ENCODE data around the gene KRTAP1-1. TPM values are rescaled to one million over a fixed set of nuclear protein-coding genes. Genes with fewer than 3 reads are reported as not detected.
"Not testable (repeated sequence)": the region's sequence is repeated elsewhere in the genome, so short reads cannot be mapped to it uniquely, and the experiment has no call there.

The KRTAP1-1 gene
- not detected in 2 replicates for total RNA-seq

DNA sequence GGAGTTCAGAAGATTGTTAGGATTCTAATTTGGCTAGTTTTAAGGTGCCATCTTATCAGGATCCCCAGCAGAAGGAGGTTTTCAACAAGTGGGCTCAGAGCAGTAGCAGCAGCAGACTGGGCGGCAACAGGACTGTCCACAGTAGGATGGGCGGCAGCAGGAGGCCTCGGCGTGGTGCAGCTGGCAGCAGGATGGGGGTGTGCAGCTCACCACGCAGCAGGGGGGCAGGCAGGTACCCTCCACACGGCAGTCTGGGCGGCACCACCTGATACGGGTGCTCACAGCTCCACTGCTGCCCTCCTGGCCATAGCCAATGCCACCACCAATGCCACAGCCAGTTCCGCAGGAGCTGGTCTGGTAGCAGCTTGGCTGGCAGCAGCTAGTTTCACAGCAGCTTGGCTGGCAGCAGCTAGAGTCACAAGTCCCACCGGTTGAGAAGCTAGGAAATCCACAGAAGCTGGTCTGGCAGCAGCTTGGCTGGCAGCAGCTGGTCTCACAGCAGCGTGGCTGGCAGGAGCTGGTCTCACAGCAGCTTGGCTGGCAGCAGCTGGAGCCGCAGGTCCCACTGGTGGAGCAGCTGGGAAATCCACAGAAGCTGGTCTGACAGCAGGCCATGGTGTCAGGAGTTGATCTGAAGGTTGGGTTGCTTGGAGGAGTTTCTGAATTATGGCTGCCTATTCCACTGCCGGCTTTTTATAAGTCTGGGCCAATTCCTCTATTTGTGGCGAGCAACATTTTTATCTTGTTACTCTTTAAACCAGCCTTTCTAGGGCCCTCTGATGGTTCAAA, at the start of gene KRTAP1-1:
Gene KRTAP1-1, minus strand, starts transcription at position 668 of the 789 bp plus-strand sequence. Its CDS starts 53 bp downstream, at position 615.
- H3K9me3 Mint-ChIP-seq; intact Hi-C loops (cut with micrococcal nuclease); H3K36me3 Mint-ChIP-seq (ENCODE audit: low read depth); H3K27ac Mint-ChIP-seq; H3K4me3 Mint-ChIP-seq (ENCODE audit: low read depth); H3K4me1 Mint-ChIP-seq (ENCODE audit: low read depth); H3K27me3 Mint-ChIP-seq (ENCODE audit: low read depth); DNase-seq (ENCODE audit: low spot score): not testable (repeated sequence)

DNA sequence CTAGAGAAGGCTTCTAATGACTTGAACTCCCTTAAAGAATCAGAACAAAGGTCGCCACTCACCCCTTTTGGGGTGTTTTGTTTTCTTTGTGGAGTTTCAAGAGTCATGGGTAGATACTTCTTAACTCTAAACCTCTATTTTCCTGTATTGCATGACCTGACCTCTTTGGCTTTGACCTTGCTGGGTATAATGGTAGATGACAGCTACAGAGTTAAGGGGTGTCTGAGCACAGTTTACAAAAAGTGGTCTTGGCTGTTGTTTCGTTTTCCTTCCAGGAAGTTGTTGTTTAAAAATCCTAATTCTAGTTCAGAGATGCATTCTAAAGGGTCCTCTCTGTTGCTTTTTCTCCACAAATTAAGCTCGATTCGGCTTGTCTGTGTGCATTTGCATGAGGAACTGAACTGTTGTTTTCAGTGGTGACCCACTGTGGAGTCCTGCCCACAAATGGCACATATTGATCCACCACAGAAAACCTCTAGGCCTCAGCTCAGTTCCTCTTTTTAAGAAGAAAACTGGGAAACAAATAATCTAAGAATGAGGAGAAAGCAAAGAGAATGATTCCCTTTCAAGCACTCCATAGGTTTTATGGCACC, 47.6 kb upstream of the KRTAP1-1 start:
- H3K9me3 Mint-ChIP-seq; DNase-seq (ENCODE audit: low spot score); H3K27ac Mint-ChIP-seq; H3K27me3 Mint-ChIP-seq (ENCODE audit: low read depth); H3K4me3 Mint-ChIP-seq (ENCODE audit: low read depth); H3K4me1 Mint-ChIP-seq (ENCODE audit: low read depth); H3K36me3 Mint-ChIP-seq (ENCODE audit: low read depth); intact Hi-C loops (cut with micrococcal nuclease): not testable (repeated sequence)

DNA sequence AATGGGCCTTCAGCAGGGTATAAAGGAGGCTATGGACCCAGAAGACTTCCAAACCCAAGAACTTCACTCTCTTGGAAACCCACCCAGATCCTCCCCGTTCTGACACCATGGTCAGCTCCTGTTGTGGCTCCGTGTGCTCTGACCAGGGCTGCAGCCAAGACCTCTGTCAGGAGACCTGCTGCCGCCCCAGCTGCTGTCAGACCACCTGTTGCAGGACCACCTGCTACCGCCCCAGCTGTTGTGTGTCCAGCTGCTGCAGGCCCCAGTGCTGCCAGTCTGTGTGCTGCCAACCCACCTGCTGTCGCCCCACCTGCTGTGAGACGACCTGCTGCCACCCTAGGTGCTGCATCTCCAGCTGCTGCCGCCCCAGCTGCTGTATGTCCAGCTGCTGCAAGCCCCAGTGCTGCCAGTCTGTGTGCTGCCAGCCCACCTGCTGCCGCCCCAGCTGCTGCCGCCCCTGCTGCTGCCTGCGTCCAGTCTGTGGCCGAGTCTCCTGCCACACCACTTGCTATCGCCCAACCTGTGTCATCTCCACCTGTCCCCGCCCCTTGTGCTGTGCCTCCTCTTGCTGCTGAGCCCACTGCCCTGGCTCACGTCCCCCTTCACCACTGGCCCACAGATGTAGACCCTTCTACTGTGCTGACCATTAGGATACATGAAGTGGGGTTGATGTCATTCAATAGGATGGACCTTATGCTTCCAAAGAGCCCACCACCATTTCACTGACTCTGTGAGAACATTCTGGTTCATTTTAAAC, 43.0 kb upstream of the KRTAP1-1 start, which contains the start of gene KRTAP4-7:
Gene KRTAP4-7, plus strand, starts transcription at position 51 of the 757 bp plus-strand sequence. Its CDS starts 57 bp downstream, at position 108.
- H3K27me3 Mint-ChIP-seq (ENCODE audit: low read depth); H3K9me3 Mint-ChIP-seq; H3K36me3 Mint-ChIP-seq (ENCODE audit: low read depth); H3K4me3 Mint-ChIP-seq (ENCODE audit: low read depth); H3K27ac Mint-ChIP-seq; H3K4me1 Mint-ChIP-seq (ENCODE audit: low read depth); intact Hi-C loops (cut with micrococcal nuclease); DNase-seq (ENCODE audit: low spot score): not testable (repeated sequence)

GRCh38 chr17:41083427-41083826, 42.2 kb upstream of the KRTAP1-1 start:
- H3K27ac Mint-ChIP-seq; H3K4me1 Mint-ChIP-seq (ENCODE audit: low read depth); H3K36me3 Mint-ChIP-seq (ENCODE audit: low read depth); H3K9me3 Mint-ChIP-seq; H3K4me3 Mint-ChIP-seq (ENCODE audit: low read depth); H3K27me3 Mint-ChIP-seq (ENCODE audit: low read depth); DNase-seq (ENCODE audit: low spot score); intact Hi-C loops (cut with micrococcal nuclease): not testable (repeated sequence)

DNA sequence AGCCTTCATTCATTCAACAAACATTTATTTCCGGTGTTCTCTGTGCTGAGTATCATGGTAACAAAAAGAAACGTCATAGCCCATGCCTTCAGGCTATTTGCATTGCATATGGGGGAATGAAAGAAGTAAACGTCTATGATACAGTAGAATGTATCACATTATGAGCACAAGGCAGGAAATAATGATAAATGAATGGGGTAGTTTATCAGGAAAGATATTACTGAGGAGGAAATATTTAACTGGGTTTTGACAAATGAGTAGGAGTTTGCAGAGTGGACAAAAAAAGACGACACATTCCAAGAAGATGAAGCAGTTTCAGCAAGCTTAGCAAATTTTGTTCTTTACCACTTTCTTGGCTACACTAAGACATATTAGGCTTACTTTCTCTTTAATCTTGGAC, 41.4 kb upstream of the KRTAP1-1 start:
- intact Hi-C loops (cut with micrococcal nuclease): no loop called here
- no peak for DNase-seq (ENCODE audit: low spot score)
- Mint-ChIP-seq H3K27ac (no peak overlapping the region), H3K9me3 (no peaks in the 10 kb centered on the region), H3K4me3 (ENCODE audit: low read depth) (no peak overlapping the region), H3K27me3 (ENCODE audit: low read depth) (peaks cover 8% of the 10 kb centered on the region), H3K36me3 (ENCODE audit: low read depth) (no peaks in the 10 kb centered on the region), H3K4me1 (ENCODE audit: low read depth) (no peaks in the 10 kb centered on the region)

DNA sequence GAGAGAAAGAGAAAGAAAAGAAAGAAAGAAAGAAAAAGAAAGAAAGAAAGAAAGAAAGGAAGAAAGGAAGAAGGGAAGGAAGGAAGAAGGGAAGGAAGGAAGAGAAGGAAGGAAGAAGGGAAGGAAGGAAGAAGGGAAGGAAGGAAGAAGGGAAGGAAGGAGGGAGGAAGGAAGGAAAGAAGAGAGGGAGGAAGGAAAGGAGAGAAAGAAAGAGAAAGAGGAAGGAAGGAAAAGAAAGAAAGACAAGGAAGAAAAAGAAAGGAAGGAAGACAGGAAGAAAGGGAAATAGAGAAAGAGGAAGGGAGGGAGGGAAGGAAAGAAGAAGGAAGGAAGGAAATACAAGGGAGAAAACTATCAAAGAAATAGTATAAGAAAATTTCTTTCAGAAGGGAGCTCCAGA, 35.5 kb upstream of the KRTAP1-1 start:
- Mint-ChIP-seq H3K36me3 (ENCODE audit: low read depth) (no peaks in the 10 kb centered on the region), H3K4me1 (ENCODE audit: low read depth) (no peaks in the 10 kb centered on the region), H3K27me3 (ENCODE audit: low read depth) (peaks cover 16% of the 10 kb centered on the region), H3K27ac (no peak overlapping the region), H3K9me3 (no peaks in the 10 kb centered on the region), H3K4me3 (ENCODE audit: low read depth) (no peak overlapping the region)
- intact Hi-C loops (cut with micrococcal nuclease): no loop called here
- DNase-seq (ENCODE audit: low spot score): no peak

DNA sequence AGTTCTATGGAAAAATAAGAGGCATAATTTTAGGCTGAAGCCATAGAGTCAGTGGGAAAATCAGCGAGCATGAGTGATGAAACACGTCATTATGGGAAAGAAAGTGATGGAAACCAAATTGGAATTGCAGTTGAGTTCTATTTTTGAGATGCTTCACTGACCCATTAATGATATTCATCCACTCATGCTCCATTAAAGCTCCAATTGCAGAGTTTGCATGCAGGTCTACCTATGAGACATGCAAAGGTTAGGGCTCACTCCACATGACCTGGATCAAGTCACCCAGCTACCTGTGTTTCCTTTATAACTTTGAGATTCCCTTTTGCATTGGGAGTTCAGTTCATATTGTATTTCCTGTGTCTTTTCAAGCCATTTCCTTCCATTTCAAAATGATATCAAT, 32.4 kb upstream of the KRTAP1-1 start:
- no peak overlapping the region for H3K4me3 Mint-ChIP-seq (ENCODE audit: low read depth)
- H3K27me3 Mint-ChIP-seq (ENCODE audit: low read depth): peaks cover 16% of the 10 kb centered on the region
- no peaks in the 10 kb centered on the region for H3K36me3 Mint-ChIP-seq (ENCODE audit: low read depth)
- DNase-seq (ENCODE audit: low spot score): no peak
- intact Hi-C loops (cut with micrococcal nuclease): no loop called here
- no peaks in the 10 kb centered on the region for H3K4me1 Mint-ChIP-seq (ENCODE audit: low read depth)
- H3K9me3 Mint-ChIP-seq: no peaks in the 10 kb centered on the region
- no peak overlapping the region for H3K27ac Mint-ChIP-seq

GRCh38 chr17:41071606-41072360, 30.5 kb upstream of the KRTAP1-1 start:
- Mint-ChIP-seq H3K9me3 (no peaks in the 10 kb centered on the region), H3K27ac (no peak overlapping the region), H3K27me3 (ENCODE audit: low read depth) (peaks cover 12% of the 10 kb centered on the region), H3K4me3 (ENCODE audit: low read depth) (no peak overlapping the region), H3K4me1 (ENCODE audit: low read depth) (no peaks in the 10 kb centered on the region), H3K36me3 (ENCODE audit: low read depth) (no peaks in the 10 kb centered on the region)
- DNase-seq (ENCODE audit: low spot score): no peak
- intact Hi-C loops (cut with micrococcal nuclease): no loop called here

GRCh38 chr17:41069031-41069430, 27.8 kb upstream of the KRTAP1-1 start:
- H3K4me1 Mint-ChIP-seq (ENCODE audit: low read depth): no peaks in the 10 kb centered on the region
- no peak overlapping the region for H3K27ac Mint-ChIP-seq
- H3K9me3 Mint-ChIP-seq: no peaks in the 10 kb centered on the region
- H3K4me3 Mint-ChIP-seq (ENCODE audit: low read depth): no peak overlapping the region
- H3K36me3 Mint-ChIP-seq (ENCODE audit: low read depth): no peaks in the 10 kb centered on the region
- DNase-seq (ENCODE audit: low spot score): no peak
- intact Hi-C loops (cut with micrococcal nuclease): no loop called here
- H3K27me3 Mint-ChIP-seq (ENCODE audit: low read depth): peaks cover 2% of the 10 kb centered on the region

DNA sequence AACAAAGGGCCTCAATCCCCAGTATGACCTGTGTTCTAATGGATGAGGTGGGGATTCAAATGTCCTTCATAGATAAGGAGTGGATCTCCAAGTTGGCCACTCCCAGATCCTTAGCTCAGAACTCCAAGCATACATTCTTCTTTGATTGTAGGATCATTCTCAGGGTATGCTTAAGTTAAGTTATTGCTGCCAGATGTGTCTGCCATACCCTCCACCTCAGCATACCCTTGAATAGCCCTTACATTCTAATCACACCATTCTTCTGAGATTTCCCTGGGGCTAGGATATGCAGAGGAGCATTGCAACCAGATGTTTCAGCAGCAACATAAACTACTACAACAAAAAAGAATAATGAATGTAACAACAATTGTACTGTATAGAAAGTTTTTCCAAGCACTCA, 26.0 kb upstream of the KRTAP1-1 start:
- intact Hi-C loops (cut with micrococcal nuclease): no loop called here
- H3K27ac Mint-ChIP-seq: no peak overlapping the region

DNA sequence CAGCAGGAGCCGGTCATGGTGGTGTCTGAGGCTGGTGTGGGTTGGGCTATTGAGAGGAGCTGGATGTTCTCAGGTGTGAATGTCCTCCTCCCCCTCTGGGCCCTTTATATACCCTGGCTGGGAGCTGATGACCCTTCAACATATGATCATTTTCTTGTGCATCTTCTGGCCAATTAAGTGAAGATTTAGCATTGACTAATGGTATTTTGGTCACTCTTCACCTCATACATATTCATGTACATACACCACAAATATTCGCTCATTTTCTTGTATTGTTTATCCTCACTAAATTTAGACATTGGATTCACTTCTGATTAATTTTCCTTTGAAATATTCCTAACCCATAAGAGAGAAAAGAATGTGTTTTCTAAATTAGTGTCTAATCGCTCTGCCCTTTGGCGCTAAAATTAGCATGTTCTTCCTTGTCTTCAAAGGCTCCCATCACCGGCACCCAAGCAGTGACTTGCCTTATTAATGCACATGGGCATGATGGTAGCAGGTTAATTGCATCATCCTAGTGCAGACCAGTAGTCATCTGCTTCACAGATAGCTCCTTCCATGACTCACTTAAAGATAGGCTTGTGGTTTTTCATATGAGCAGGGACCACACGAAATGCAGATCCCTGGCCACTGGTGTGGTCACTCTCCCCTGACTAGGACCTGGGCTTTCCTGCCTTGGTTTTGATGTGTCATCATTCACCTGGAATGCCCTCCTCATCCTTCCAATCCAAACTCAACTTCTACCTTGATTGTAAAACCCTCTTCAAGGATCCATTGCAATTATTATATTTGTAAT, 24.8 kb upstream of the KRTAP1-1 start, which contains the start of gene KRTAP2-4:
Gene KRTAP2-4, minus strand, starts transcription at position 51 of the 796 bp plus-strand sequence. Its CDS starts 34 bp downstream, at position 17.
- H3K4me1 Mint-ChIP-seq (ENCODE audit: low read depth): no peaks in the 10 kb centered on the region
- intact Hi-C loops (cut with micrococcal nuclease): no loop called here
- no peak within 1 kb of the TSS for H3K27ac Mint-ChIP-seq
- no peak within 1 kb of the TSS for H3K4me3 Mint-ChIP-seq (ENCODE audit: low read depth)
- H3K36me3 Mint-ChIP-seq (ENCODE audit: low read depth): no peaks in the 10 kb centered on the region
- H3K9me3 Mint-ChIP-seq: no peaks in the 10 kb centered on the region
- no peak for DNase-seq (ENCODE audit: low spot score)
- H3K27me3 Mint-ChIP-seq (ENCODE audit: low read depth): peaks cover 16% of the 10 kb centered on the region

More for the DNA sequence above, 26.0 kb upstream of the KRTAP1-1 start:
- no peaks in the 10 kb centered on the region for H3K9me3 Mint-ChIP-seq
- H3K36me3 Mint-ChIP-seq (ENCODE audit: low read depth): no peaks in the 10 kb centered on the region
- peaks cover 9% of the 10 kb centered on the region for H3K27me3 Mint-ChIP-seq (ENCODE audit: low read depth)
- no peaks in the 10 kb centered on the region for H3K4me1 Mint-ChIP-seq (ENCODE audit: low read depth)
- DNase-seq (ENCODE audit: low spot score): no peak
- H3K4me3 Mint-ChIP-seq (ENCODE audit: low read depth): no peak overlapping the region
